Stimulated activated CD8-positive, alpha-beta memory T cell treated with anti-CD3 and anti-CD28 coated beads, Interleukin-4, amount 100 ng/mL, for 48 hours (primary cell): Measurements from ENCODE around the gene CCDC190.
"Not testable (repeated sequence)": the region's sequence is repeated elsewhere in the genome, so short reads cannot be mapped to it uniquely, and the experiment has no call there.

Experiments
- DNase-seq: peaks from one replicate; pipeline ENCODE4 v3.0.0-alpha.2; 2020

CCDC190 gene

GRCh38 chr1:162876751-162877150 lies 15.8 kb upstream of the CCDC190 start:
- no peak for DNase-seq

- DNase-seq, result no peak
Observed at GRCh38 chr1:162873671-162874666, 13.0 kb upstream of the CCDC190 start.

- DNase-seq, result no peak
Observed at GRCh38 chr1:162872981-162873380, 12.0 kb upstream of the CCDC190 start.

- not testable (repeated sequence) for DNase-seq
Observed at GRCh38 chr1:162871417-162871816, 10.4 kb upstream of the CCDC190 start.

- no peak for DNase-seq
Observed at GRCh38 chr1:162868972-162869371, 8.0 kb upstream of the CCDC190 start.

- no peak for DNase-seq
Observed at GRCh38 chr1:162861625-162862024, 650 bp upstream of the CCDC190 start.

- DNase-seq, result no peak
Observed at GRCh38 chr1:162859191-162859590, 1.8 kb downstream of the CCDC190 start.

- DNase-seq, result no peak
Observed at GRCh38 chr1:162857850-162858249, 3.1 kb downstream of the CCDC190 start.

GRCh38 chr1:162856260-162856659 lies 4.7 kb downstream of the CCDC190 start:
- DNase-seq, result no peak

GRCh38 chr1:162855461-162856150 lies 5.4 kb downstream of the CCDC190 start:
- DNase-seq, result no peak

- peak; percentile 58 for DNase-seq
Observed at GRCh38 chr1:162854245-162854882, 6.6 kb downstream of the CCDC190 start.

GRCh38 chr1:162851341-162851740 lies 9.6 kb downstream of the CCDC190 start:
- no peak for DNase-seq

- no peak for DNase-seq
Observed at GRCh38 chr1:162849711-162850110, 11.3 kb downstream of the CCDC190 start.

GRCh38 chr1:162847839-162848453 lies 13.0 kb downstream of the CCDC190 start:
- peak; percentile 93 for DNase-seq

GRCh38 chr1:162846256-162847212 lies 14.4 kb downstream of the CCDC190 start:
- DNase-seq, result no peak

GRCh38 chr1:162844153-162844552 lies 16.8 kb downstream of the CCDC190 start:
- DNase-seq, result no peak

GRCh38 chr1:162840250-162840839 lies 20.6 kb downstream of the CCDC190 start:
- DNase-seq, result no peak

- no peak for DNase-seq
Observed at GRCh38 chr1:162838863-162839262, 22.1 kb downstream of the CCDC190 start.

- no peak for DNase-seq
Observed at GRCh38 chr1:162835157-162835899, 25.6 kb downstream of the CCDC190 start.

GRCh38 chr1:162832470-162832869 lies 28.5 kb downstream of the CCDC190 start:
- no peak for DNase-seq

GRCh38 chr1:162829268-162829667 lies 31.7 kb downstream of the CCDC190 start:
- no peak for DNase-seq
